Renal cortex interstitium (tissue), 11 donors: Measurements from ENCODE around the gene RAB36. TPM values are rescaled to one million over a fixed set of nuclear protein-coding genes. Genes with fewer than 3 reads are reported as not detected.

Experiments used
- DNase-seq, 11 donors: peaks; one replicate each; pipeline ENCODE4 v3.0.0-alpha.2; 2013; ENCODE audit warnings: low read depth in 9 of 11, low spot score in 4 of 11; ENCODE audit errors: extremely low read depth in 1 of 11
- polyA plus RNA-seq, 3 donors: library from polyadenylated mRNA; unstranded; fragments of 120-200 nt; gene quantifications; one replicate each; pipeline ENCODE4 v1.2.1, GENCODE V29; 2013; ENCODE audit not compliant: insufficient read length in 3 of 3

The RAB36 gene
- polyA plus RNA-seq, 3 donors: 15.0 to 20.9 (median 16.5) TPM

DNA sequence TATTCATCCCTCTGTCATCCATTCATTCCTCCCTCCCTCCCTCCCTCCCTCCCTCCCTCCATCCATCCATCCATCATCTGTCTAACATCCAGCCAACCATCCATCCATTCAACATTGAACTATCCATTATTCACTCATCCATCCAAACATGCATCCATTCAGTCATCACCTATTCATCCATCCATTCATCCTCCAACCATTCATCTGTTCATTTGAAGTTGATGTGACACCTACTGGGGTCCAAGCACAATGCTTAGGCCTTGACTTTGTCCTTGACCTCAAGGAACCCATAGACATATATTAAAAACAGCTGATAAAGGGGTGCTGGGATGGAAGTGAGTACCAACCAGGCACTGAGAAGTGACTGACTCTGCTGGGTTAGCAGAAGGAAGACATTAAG is 61.6 kb downstream of the RAB36 start:
- no peak for DNase-seq

DNA sequence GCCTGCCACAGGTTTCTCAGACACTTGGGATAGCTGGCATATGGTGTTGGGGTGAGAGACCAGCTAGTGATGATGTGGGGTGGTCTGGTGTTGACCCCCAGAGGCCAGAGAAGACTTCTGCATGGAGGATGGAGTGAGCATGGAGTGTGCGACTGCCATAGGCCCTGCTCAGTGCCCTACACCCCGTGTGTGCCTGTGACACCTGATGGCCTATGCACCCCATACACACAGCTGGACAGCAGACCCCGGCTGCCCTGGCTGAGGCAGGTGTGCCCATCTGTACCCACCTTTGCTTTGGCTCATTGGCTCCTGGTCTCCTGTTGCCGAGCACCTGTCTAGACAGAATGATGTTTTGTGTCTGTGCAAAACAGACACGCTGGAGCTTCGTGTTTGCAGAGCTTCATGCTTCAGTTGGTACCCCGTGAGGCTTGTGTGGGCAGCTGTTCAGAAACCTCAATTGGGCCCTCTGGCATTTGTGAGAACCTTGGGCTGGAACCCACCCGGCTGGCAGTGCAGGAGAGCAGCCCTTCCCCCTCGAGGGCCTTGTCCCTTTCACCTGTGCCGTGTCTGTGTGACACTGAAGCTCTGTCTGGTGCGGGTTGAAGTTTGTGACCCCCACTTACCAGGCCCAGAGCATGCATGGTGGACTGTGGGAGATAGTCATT is 62.6 kb downstream of the RAB36 start:
- no peak for DNase-seq

DNA sequence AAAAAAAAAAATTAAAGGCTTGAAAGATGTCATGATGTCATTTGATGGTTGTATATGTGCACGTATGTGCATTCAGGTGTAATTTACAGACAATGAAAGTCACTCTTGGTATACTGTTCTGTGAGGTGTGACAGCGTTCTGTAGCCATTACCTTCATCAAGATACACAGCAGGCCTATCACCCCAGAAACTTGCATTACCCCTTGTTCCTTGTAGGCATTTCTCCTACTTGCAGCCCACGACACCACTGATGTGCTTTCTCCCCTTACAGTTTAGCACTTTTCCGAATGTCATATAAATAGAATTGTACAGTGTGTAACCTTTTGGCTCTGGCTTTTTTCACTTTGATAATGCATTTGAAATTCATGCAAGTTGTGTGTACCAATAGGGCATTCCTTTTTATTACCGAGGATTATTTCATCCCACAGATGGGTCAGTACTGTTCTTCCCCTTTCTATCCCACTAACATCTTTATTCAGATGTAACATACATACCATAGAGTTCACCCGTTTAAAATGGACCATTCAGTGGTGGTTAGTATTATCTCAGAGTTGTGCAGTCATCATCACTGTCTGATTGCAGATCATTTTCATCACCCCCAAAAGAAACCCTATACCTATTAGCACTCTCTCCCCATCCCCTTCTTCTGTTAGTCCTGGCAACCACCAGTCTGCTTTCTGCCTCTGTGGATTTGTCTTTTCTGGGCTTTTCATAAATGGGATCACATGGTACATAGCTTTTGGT is 65.3 kb downstream of the RAB36 start:
- no peak for DNase-seq

DNA sequence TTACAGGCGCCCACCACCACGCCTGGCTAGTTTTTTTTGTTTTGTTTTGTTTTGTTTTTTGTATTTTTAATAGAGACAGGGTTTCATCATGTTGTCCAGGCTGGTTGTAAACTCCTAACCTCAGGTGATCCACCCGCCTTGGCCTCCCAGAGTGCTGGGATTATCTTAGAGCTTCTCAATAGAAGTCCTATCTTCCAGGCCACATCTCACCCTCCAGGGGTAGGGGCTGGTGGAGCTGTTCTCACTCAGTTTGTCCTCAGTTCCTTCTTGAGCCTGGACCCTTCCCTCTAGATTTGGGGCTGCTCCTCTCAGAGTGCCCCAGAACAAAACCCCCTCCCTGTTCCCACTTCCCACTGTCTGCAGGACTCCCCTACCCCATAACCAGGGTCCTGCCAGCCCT is 66.3 kb downstream of the RAB36 start:
- DNase-seq: no peak

DNA sequence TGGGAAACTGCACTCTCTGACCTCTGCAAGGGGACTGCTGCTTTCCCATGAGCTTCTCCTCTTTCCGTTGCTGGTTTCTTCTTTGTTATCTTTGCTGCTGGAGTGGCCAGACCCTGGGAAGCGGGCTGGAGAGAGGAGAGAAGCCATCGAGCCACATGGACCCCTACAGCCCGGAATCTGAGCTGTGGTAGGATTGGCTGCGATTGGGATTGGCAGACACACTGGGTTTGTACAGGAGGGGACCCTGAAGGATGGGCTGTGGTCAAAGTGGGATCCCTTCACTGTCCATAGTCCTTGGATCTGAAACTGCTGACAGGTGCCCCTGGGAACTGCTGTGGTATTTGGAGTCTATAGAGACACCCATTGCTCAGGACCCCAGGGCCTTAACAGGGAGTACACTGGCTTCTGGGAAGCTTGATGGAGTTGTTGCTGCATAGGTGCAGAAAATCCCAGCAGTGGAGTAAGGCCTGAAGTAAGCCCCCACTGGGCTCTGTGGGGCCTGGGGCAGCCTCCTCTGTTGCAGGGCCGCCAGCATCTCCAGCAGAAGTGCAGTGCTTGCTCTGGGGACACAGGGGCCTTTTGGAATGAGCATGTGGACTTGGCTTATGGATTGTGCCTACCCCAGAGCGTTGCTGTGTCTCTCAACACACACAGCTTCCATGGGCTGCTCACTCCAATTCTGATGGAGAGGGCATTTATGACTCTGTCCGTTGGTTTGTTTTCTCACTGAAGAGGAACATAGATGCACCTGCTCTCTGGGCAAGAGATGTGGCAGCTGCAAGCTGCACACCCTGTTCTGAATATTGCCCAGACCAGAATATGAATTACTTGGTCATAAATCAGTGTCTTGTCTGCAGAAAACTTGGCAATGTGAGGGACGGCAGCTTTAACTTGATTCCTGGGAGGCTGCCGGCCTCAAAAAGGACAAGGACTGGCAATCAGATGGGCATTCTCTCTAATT is 67.1 kb downstream of the RAB36 start:
- no peak for DNase-seq

DNA sequence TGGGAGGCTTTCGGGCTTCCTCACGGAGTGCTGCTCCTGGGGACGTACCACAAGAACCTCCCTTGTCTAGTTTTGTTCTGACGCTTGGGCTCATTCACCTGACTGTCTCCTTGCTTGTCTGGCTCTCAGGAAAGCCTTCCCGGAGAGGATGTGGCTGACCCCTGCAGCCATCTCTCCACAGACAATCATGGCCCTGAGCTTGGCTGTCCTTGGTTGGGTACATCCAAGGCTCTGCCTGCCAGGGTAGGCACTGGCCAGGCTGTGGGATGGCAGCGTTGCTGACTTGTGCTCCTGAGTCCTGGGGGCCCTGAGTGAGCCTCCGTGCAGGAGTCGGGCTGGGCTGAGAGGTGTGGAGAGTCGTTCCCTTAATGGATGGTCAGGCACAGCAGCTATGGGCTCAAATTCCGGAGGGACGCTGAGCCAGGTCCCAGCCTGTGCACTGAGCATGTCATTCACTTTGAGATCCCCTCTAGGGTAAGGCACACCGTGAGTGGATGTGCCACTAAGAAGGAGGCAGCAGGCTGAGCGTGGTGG is 67.8 kb downstream of the RAB36 start:
- no peak for DNase-seq

DNA sequence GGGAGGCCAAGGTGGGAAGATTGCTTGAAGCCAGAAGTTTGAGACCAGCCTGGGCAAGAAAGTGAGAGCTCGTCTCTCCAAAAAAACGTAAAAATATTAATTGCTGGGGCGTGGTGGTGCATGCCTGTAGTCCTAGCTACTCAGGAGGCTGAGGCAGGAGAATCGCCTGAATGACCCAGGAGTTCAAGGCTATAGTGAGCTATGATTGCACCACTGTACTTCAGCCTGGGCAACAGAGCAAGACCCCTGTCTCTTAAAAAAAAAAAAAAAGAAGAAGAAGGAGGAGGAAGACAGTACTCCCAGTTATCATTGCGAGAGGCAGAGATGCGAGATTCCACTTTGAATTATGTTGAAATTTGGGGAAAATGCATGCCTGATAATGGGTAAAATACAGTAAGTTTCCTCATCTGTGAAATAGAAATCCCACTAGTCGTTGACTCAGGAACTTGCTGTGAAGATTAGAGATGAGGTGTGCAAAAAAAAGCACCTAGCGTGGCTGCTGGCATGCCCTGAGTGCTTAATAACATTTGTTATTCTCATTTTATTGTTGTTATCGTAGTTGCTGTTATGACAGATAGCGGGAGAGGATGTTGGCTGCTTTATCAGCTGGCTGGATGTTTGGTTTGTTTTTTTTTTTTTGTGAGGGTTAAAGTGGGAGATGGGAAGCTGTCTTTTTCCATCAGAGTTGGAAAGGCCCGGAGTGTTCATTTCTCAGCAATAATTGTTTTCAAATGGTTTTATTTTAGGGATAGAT is 68.5 kb downstream of the RAB36 start:
- no peak for DNase-seq

Other genes starting within 250 kb of the RAB36 start
- gene GNAZ, start 75.0 kb upstream of the RAB36 start, polyA plus RNA-seq: 1 to 10 TPM; 4.6 to 6.8 (median 6.7) TPM
- 1 to 10 TPM; 5.4 to 9.4 (median 7.1) TPM for gene RSPH14, start 3.5 kb upstream of the RAB36 start, polyA plus RNA-seq
- 10 to 100 TPM; 57.5 to 65.1 (median 61.3) TPM for gene BCR, start 35.0 kb downstream of the RAB36 start, polyA plus RNA-seq